Renal cortex interstitium (tissue), 3 donors: ENCODE results near the gene HEPHL1. TPM values are rescaled to one million over a fixed set of nuclear protein-coding genes. Genes with fewer than 3 reads are reported as not detected.

Source experiments
- polyA plus RNA-seq, 3 donors: library from polyadenylated mRNA; unstranded; fragments of 120-200 nt; gene quantifications; one replicate each; pipeline ENCODE4 v1.2.1, GENCODE V29; 2013; ENCODE audit not compliant: insufficient read length in 3 of 3

The HEPHL1 gene
- polyA plus RNA-seq, 3 donors = 0.09 to 0.20 TPM; not detected in 1

Other genes with a start within 250 kb of the HEPHL1 start
- gene MED17, start 237.1 kb upstream of the HEPHL1 start, polyA plus RNA-seq = 10 to 100 TPM; 34.6 to 44.8 (median 35.5) TPM
- gene VSTM5, start 170.7 kb upstream of the HEPHL1 start, polyA plus RNA-seq = 1 to 10 TPM; 1.0 to 1.7 (median 1.4) TPM
- gene PANX1, start 107.5 kb downstream of the HEPHL1 start, polyA plus RNA-seq = 10 to 100 TPM; 22.7 to 27.9 (median 27.2) TPM